Gastroesophageal sphincter (tissue), 3 donors: ENCODE results near the gene SLC22A12.

Experiments used
- POLR2AphosphoS5 ChIP-seq: sonication (generic); formaldehyde crosslinking; IDR thresholded peaks from one replicate; pipeline ENCODE4 v1.6.1; 2017; ENCODE audit warnings: antibody characterized with exemption
- TF ChIP-seq, protein P1 (sequence below), 4 experiments: fragments of 200-600 bp in 2 of 4; fragments of 450-650 bp in 2 of 4; sonication (generic) in 1 of 4; IDR thresholded peaks; one replicate each; pipeline ENCODE4 v1.5.1; 2017 to 2019; ENCODE audit warnings: antibody characterized with exemption in 4 of 4, mild to moderate bottlenecking in 2 of 4, moderate library complexity in 2 of 4

DNA sequence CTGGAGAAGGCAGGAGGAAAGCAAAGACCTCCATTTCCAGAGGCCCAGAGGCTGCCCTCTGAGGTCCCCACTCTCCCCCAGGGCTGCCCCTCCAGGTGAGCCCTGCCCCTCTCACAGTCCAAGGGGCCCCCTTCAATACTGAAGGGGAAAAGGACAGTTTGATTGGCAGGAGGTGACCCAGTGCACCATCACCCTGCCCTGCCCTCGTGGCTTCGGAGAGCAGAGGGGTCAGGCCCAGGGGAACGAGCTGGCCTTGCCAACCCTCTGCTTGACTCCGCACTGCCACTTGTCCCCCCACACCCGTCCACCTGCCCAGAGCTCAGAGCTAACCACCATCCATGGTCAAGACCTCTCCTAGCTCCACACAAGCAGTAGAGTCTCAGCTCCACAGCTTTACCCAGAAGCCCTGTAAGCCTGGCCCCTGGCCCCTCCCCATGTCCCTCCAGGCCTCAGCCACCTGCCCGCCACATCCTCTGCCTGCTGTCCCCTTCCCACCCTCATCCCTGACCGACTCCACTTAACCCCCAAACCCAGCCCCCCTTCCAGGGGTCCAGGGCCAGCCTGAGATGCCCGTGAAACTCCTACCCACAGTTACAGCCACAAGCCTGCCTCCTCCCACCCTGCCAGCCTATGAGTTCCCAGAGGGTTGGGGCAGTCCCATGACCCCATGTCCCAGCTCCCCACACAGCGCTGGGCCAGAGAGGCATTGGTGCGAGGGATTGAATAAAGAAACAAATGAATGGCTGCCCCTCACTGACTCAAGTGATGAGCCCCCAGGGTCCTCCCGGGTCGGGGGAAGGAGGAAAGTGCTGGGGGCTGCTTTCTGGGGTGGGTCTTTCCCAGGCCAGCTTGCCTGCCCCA, 10.8 kb downstream of the SLC22A12 start:
- TF ChIP-seq, protein P1, sequence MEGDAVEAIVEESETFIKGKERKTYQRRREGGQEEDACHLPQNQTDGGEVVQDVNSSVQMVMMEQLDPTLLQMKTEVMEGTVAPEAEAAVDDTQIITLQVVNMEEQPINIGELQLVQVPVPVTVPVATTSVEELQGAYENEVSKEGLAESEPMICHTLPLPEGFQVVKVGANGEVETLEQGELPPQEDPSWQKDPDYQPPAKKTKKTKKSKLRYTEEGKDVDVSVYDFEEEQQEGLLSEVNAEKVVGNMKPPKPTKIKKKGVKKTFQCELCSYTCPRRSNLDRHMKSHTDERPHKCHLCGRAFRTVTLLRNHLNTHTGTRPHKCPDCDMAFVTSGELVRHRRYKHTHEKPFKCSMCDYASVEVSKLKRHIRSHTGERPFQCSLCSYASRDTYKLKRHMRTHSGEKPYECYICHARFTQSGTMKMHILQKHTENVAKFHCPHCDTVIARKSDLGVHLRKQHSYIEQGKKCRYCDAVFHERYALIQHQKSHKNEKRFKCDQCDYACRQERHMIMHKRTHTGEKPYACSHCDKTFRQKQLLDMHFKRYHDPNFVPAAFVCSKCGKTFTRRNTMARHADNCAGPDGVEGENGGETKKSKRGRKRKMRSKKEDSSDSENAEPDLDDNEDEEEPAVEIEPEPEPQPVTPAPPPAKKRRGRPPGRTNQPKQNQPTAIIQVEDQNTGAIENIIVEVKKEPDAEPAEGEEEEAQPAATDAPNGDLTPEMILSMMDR (IDR thresholded peaks at IDR 0.05), result no peak
- no peak for TF ChIP-seq POLR2AphosphoS5
